H1 (cell line): Measurements from ENCODE around the gene PHACTR1. TPM values are rescaled to one million over a fixed set of nuclear protein-coding genes. Genes with fewer than 3 reads are reported as not detected.

Experiments used
- BRCA1 ChIP-seq: IDR thresholded peaks from 2 replicates; pipeline ENCODE4 v1.6.1; 2012; ENCODE audit warnings: low read depth, low read length, improper control_type of control experiment
- POU5F1 ChIP-seq: IDR thresholded peaks from 2 replicates; pipeline ENCODE4 v1.6.1; 2011; ENCODE audit warnings: low read depth, mild to moderate bottlenecking, low read length, moderate library complexity
- SRF ChIP-seq: IDR thresholded peaks from 2 replicates; pipeline ENCODE4 v1.6.1; 2011; ENCODE audit warnings: mild to moderate bottlenecking, low read depth, low read length, moderate library complexity
- ZNF274 ChIP-seq: IDR thresholded peaks from 2 replicates; pipeline ENCODE4 v1.7.0; 2012; ENCODE audit warnings: low read length, borderline replicate concordance; ENCODE audit errors: extremely low read depth
- polyA plus RNA-seq, 7 experiments: library from polyadenylated mRNA; depleted of rRNA in 3 of 7; stranded (reverse) in 5 of 7; unstranded in 2 of 7; fragments of >200 nt in 5 of 7; fragments of 200-250 nt in 2 of 7; gene quantifications; 1 replicate in 5 of 7; 2 replicates in 1 of 7; 4 replicates in 1 of 7; pipeline versions ENCODE4 v1.2.1 to v1.2.3, GENCODE V29; 2011 to 2013; ENCODE audit warnings: missing spikeins in 2 of 7, mixed read lengths in 2 of 7
- total RNA-seq: library from RNA; stranded (reverse); fragmentation: NEBNext Ultra II Directional; extraction: Animal tissue kit (Norgen Biotek cat#: 25700); gene quantifications from 2 replicates; pipeline ENCODE4 v1.2.1, GENCODE V29; 2021
- TF ChIP-seq, protein P1 (sequence below): fragments of 300-600 bp; sonication (generic); IDR thresholded peaks from 2 replicates; pipeline ENCODE4 v1.7.1; 2012; ENCODE audit warnings: low read length, moderate library complexity, mild to moderate bottlenecking, inconsistent platforms; ENCODE audit not compliant: insufficient replicate concordance
- TF ChIP-seq, protein P2 (sequence below): IDR thresholded peaks from 2 replicates; pipeline ENCODE4 v1.6.1; 2012; ENCODE audit warnings: inconsistent platforms

Gene PHACTR1
- total and polyA plus RNA-seq, 2 of the 8 experiments (the other 6 are each of a cell fraction or from before 2014, with no cell fraction given), result 3.9 to 17.1 TPM

DNA sequence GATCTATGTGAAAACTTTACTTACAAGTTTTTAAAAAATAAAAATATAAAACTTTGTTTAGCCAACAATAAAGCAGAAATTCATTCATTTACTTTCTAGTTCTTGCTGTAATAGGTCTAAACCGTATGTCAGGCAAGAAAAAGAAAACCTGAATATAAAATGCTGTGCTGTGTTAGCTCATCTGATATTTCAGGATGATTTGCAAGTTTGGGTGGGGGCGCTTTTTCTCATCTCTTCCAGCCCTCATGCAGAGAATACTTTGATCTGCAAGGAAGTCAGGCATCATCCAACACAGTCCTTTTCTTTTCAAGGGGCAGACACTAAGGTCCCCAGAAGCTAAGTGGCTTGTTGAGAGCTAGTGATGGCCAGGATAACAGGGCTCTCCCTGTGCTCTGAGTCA, 458.5 kb downstream of the PHACTR1 start (continued):
- TF ChIP-seq, protein P1, sequence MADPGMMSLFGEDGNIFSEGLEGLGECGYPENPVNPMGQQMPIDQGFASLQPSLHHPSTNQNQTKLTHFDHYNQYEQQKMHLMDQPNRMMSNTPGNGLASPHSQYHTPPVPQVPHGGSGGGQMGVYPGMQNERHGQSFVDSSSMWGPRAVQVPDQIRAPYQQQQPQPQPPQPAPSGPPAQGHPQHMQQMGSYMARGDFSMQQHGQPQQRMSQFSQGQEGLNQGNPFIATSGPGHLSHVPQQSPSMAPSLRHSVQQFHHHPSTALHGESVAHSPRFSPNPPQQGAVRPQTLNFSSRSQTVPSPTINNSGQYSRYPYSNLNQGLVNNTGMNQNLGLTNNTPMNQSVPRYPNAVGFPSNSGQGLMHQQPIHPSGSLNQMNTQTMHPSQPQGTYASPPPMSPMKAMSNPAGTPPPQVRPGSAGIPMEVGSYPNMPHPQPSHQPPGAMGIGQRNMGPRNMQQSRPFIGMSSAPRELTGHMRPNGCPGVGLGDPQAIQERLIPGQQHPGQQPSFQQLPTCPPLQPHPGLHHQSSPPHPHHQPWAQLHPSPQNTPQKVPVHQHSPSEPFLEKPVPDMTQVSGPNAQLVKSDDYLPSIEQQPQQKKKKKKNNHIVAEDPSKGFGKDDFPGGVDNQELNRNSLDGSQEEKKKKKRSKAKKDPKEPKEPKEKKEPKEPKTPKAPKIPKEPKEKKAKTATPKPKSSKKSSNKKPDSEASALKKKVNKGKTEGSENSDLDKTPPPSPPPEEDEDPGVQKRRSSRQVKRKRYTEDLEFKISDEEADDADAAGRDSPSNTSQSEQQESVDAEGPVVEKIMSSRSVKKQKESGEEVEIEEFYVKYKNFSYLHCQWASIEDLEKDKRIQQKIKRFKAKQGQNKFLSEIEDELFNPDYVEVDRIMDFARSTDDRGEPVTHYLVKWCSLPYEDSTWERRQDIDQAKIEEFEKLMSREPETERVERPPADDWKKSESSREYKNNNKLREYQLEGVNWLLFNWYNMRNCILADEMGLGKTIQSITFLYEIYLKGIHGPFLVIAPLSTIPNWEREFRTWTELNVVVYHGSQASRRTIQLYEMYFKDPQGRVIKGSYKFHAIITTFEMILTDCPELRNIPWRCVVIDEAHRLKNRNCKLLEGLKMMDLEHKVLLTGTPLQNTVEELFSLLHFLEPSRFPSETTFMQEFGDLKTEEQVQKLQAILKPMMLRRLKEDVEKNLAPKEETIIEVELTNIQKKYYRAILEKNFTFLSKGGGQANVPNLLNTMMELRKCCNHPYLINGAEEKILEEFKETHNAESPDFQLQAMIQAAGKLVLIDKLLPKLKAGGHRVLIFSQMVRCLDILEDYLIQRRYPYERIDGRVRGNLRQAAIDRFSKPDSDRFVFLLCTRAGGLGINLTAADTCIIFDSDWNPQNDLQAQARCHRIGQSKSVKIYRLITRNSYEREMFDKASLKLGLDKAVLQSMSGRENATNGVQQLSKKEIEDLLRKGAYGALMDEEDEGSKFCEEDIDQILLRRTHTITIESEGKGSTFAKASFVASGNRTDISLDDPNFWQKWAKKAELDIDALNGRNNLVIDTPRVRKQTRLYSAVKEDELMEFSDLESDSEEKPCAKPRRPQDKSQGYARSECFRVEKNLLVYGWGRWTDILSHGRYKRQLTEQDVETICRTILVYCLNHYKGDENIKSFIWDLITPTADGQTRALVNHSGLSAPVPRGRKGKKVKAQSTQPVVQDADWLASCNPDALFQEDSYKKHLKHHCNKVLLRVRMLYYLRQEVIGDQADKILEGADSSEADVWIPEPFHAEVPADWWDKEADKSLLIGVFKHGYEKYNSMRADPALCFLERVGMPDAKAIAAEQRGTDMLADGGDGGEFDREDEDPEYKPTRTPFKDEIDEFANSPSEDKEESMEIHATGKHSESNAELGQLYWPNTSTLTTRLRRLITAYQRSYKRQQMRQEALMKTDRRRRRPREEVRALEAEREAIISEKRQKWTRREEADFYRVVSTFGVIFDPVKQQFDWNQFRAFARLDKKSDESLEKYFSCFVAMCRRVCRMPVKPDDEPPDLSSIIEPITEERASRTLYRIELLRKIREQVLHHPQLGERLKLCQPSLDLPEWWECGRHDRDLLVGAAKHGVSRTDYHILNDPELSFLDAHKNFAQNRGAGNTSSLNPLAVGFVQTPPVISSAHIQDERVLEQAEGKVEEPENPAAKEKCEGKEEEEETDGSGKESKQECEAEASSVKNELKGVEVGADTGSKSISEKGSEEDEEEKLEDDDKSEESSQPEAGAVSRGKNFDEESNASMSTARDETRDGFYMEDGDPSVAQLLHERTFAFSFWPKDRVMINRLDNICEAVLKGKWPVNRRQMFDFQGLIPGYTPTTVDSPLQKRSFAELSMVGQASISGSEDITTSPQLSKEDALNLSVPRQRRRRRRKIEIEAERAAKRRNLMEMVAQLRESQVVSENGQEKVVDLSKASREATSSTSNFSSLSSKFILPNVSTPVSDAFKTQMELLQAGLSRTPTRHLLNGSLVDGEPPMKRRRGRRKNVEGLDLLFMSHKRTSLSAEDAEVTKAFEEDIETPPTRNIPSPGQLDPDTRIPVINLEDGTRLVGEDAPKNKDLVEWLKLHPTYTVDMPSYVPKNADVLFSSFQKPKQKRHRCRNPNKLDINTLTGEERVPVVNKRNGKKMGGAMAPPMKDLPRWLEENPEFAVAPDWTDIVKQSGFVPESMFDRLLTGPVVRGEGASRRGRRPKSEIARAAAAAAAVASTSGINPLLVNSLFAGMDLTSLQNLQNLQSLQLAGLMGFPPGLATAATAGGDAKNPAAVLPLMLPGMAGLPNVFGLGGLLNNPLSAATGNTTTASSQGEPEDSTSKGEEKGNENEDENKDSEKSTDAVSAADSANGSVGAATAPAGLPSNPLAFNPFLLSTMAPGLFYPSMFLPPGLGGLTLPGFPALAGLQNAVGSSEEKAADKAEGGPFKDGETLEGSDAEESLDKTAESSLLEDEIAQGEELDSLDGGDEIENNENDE, result no peak
- TF ChIP-seq SRF (no peak), BRCA1 (no peak), POU5F1 (no peak), ZNF274 (no peak)
- TF ChIP-seq, protein P2, sequence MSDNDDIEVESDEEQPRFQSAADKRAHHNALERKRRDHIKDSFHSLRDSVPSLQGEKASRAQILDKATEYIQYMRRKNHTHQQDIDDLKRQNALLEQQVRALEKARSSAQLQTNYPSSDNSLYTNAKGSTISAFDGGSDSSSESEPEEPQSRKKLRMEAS, result no peak
